HG03135 (cell line): ENCODE results near the gene DDIAS.
A peak's percentile ranks its signal among the peaks of the same experiment; 100 is the strongest.
"Not testable (repeated sequence)": the region's sequence is repeated elsewhere in the genome, so short reads cannot be mapped to it uniquely, and the experiment has no call there.

Source experiments
- ATAC-seq: cut with Tn5 transposase; IDR thresholded peaks from one replicate; pipeline ENCODE4 v1.9.1; 2021; ENCODE audit warnings: mild to moderate bottlenecking, moderate library complexity; ENCODE audit not compliant: unreplicated experiment

DDIAS gene

DNA sequence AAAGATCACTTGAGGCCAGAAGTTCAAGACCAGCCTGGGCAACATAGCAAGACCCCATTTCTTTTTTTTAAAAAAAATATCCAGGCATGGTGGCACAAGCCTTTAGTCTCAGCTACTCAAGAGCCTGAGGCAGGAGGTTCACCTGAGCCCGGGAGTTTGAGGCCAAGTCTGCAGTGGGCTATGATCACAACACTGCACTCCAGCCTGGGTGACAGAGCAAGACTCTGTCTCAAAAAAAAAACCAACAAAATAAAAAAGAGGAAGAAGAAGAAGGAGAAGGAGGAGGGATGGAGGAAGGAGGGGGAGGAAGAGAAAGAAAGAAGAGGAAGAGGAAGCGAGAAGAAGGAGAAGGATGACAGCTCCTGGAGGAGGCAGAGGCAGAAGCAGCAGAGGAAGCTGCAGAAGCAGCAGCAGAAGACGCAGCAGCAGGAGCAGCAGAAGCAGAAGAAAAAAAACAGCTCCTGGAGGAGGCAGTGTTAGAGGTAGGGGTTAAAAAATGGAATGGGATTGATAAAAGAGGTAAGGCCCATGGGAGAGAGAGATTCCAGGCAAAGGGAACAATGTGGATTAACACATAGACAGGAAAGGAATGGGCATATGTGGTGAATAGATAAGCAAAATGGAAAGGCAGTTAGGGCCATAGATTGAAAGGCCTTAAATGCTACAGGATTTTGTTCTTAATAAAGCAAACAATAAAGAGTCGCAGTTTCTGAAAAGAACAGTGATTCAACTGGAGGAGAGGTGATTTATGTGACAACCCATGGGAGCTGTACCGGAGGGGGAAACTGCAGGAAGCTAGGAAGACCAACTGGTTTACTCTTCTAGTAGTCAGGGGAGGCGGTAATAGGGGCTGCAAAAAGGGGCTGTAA lies 12.2 kb upstream of the DDIAS start:
- no peak for ATAC-seq

DNA sequence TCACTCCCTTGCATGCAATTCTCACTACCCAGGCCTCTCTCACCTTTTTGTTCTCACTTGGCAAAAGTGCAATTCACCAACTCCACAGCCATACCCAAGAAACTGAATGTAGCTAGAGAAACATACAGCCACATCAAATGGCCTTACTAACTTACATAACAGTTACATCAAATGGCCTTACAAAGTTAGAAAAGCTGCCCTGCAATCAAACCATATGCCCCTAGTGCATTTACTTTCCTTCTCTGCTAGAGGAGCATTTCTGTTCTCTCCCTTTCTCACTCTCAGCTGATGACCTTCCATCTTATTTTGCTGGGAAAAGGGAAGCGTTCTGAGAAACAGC lies 11.6 kb upstream of the DDIAS start:
- no peak for ATAC-seq

DNA sequence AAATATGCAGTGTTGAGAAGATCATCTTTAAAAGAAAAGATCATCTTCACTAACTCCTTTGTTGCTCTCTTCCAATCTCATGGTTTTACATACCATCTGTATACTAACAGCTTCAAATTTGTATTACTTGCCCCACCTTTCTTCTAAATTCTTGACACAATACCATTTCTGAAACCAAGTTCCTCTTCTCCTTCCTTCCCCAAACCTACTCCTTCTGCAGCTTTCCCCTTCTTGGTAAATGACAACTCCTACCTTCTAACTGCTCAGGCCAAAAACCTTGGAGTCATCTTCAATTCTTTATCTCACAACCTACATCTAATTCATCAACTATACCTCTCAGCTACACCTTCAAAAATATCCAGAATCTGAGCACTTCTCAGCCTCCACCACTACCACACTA lies 10.6 kb upstream of the DDIAS start:
- no peak for ATAC-seq

GRCh38 chr11:82892611-82893169 lies 8.8 kb upstream of the DDIAS start:
- ATAC-seq, result no peak

DNA sequence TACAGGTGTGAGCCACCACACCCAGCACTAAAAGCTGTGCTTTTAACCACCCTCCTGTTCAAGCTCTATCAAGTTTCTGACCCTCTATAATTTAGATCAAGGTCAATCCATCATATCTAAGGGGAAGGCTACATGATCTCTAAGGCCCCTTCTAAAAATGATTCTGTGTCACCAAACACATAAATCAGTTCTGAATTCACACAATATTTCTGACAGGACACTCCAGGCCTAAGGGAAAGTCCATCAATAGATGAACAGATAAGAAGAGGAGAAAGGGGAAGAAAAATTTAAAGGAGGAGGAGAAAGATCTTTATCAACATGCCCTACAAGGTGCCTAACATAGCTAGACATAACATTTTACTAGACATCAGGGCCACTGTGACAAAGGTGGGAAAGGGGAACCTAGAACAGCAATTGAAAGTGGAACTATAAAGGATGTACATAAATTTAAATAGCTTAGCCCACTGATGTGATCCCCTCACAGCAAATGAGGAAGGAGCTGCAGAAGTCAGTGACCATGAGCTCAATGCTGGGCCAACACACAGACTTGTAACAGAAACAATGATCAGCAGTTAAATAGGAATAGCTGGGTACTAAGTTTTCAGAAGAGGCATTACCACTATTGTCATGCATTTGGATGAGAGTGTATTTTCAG lies 6.0 kb upstream of the DDIAS start:
- peak; percentile 45 for ATAC-seq

DNA sequence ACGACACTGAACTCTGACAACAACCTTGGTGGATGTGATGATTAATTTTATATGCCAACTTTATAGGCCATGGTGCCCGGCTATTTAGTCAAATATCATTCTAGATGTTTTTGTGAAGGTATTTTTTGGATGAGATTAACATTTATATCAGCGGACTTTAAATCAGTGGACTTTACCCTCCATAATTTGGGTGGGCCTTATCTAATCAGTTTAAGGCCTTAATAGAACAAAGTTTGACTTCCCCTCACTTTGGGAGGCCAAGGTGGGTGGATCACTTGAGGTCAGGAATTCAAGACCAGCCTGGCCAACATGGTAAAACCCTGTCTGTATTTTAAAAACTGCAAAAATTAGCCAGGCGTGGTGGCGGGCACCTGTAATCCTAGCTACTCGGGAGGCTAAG lies 5.4 kb upstream of the DDIAS start:
- no peak for ATAC-seq

- ATAC-seq, result no peak
Measured at GRCh38 chr11:82898241-82898640, 3.3 kb upstream of the DDIAS start.

- no peak for ATAC-seq
Measured at GRCh38 chr11:82899186-82899820, 2.2 kb upstream of the DDIAS start.

DNA sequence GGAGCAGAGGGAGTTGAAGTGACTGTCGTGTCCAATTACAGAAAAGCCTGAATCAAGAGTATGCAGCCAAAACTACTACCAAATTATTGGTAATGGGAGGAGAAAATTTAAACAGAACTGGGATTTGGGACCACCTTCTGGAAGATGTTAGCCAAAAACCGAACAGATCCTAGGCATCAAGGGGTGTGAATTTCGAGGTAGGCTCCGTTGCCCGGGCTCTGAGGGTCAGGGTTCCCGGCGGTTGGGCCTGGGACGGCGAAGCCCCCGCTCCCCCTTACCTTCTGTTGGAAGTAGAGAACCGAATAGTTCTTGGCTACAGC lies 1.6 kb upstream of the DDIAS start:
- ATAC-seq, result no peak

- peak; percentile 79 for ATAC-seq
Measured at GRCh38 chr11:82900277-82901164, 1.0 kb upstream of the DDIAS start, which contains the start of gene PRCP. Gene PRCP, minus strand, starts transcription at chr11:82900430. Its CDS starts 28 bp downstream, at chr11:82900402.

DNA sequence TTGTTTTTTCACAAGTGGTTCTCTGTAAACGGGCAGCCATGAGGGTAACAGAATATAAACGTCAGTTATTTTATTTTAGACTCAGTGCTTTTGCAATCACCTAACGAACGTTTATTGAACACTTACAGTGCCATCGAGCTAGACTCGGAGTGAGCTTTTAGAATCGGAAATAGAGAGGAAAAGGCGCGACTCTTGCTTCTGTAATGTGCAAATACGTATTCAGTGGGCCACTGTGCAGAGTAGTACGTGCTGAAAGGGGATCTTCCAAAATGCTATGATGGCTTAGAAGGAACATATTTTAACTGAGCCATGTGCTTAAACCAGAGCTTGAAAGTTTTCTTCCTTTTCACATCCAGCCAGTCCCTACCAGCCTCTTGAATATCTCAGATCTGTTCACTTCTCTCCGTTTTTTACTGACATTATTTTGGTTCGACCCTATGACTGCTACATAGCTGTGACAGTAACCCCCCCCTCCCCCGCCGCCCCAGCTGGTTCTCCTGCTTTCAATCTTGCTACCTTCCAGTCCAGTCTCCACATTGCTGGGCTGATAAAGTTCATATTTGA lies 468 bp downstream of the DDIAS start:
- no peak for ATAC-seq

- ATAC-seq, result no peak
Measured at GRCh38 chr11:82902880-82903279, 1.3 kb downstream of the DDIAS start.

DNA sequence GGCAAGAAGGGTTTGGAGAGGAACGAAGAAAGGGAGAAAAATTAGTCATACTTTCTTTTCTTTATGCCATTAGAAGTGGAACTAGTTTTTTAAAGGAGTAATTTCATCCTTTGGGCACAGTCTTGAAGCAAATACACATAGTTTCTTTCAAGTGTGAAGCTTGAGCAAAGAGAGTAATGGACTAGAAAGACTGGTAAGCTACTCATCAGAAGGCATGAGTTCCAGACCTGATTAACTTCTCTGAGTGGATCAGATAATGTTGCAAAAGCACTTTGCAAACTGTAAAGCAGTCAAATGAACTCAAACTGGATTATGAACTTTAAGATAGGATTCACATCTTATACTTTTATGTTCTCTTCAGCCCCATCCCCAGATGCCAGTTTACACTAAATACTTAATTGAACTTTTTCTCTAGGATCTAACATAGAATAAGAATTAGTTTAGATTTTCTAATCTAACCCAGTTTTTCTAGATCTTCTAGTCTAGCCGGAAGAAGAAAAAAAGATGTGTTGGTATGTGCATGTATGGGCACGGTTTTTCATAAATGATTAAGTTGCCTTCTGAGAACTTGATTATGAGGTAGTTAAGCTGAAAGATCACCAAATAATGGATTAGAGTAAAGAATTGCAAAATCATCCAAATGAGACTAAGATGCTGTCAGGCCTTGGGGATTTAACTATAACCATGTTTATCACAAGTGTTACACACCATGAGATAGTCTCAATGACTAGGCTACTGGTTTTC lies 2.5 kb downstream of the DDIAS start:
- no peak for ATAC-seq

- ATAC-seq, result no peak
Measured at GRCh38 chr11:82906236-82906635, 4.7 kb downstream of the DDIAS start.

DNA sequence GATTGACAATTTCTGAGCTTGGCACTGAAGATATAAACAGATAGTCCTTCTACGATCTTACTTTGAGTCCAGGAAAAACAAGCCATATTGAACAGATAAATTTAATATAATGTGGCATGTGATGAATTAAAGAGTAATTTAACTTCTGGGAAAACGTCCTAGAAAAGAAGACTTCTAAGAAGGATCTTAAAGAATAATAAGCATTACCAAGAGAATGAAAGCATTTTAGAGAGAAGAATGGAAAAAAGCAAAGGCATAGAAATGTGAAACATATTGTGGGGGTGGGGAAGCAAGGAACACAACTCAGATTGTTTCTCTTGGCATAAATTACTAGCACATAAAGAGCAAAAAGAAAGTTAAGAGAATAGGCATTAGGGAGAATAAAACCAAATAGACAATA lies 5.4 kb downstream of the DDIAS start:
- no peak for ATAC-seq

DNA sequence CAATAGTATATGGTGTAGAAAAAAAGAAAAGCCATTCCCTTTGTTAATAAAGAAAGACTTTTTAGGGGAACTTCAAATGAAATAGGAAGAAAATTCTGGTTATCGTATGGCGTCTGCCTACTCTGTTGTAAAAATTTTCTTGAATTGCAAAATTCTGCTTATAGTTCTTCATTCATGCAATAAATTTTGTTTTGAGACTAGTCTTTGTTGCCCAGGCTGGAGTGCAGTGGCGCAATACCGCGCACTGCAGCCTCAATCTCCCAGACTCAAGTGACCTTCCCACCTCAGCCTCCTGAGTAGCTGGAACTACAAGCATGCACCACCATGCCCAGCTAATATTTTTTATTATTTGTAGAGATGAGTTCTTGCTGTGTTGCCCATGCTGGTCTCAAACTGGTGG lies 5.8 kb downstream of the DDIAS start:
- no peak for ATAC-seq

DNA sequence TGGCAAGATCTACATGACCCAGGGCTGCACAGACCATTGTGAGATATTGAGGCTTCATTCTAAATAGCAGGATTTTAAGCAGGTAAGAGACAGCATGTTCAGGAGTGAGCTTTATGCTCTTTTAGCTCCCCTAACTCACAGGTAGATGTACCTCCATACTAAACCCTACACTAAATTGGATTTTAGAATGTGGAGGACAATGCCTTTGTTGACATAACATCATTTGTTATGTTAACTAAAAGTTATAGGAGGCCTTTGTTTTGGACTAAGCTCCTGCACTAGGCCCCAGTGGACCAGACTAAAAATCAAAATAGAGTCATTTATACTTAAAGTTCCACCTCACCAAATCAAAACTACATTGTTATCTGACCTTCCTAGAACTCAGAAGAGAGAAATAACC lies 6.8 kb downstream of the DDIAS start:
- ATAC-seq, result no peak

DNA sequence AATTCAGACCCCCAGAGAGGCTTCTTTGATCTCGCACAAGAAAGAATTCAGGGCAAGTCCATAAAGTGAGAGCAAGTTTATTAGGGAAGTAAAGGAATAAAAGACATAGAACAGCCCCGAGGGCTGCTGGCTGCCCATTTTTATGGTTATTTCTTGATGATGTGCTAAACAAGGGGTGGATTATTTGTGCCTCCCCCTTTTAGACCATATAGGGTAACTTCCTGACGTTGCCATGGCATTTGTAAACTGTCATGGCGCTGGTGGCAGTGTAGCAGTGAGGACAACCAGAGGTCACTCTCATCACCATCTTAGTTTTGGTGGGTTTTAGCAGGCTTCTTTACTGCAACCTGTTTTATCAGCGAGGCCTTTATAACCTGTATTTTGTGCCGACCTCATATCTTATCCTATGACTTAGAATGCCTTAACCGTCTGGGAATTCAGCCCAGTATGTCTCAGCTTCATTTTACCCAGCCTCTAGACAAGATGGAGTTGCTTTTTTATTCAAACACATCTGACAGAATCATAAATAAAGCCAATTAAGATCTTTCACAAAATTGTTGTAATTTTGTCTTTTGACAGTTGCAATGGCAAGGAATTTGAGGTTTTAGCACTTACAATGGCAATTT lies 7.6 kb downstream of the DDIAS start:
- no peak for ATAC-seq

DNA sequence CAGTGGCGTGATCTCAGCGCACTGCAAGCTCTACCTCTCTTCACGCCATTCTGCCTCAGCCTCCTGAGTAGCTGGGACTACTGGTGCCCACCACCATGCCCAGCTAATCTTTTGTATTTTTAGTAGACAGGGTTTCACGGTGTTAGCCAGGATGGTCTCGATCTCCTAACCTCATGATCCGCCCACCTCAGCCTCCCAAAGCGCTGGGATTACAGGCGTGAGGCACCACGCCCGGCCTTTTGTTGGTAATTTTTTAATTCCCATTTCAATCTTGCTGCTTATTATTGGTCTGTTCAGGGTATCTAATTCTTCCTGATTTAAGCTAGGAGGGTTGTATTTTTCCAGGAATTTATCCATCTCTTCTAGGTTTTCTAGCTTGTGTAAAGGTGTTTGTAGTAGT lies 18.2 kb downstream of the DDIAS start:
- not testable (repeated sequence) for ATAC-seq
